Embryonic facial prominence (tissue), 1 donor: ENCODE data around the gene RFT1.
"Not testable (repeated sequence)": the region's sequence is repeated elsewhere in the genome, so short reads cannot be mapped to it uniquely, and the experiment has no call there.

Experiments
- DNase-seq: peaks from one replicate; pipeline ENCODE4 v3.0.0-alpha.2; 2016; ENCODE audit errors: extremely low spot score

Gene RFT1

GRCh38 chr3:53069422-53070068 lies 60.7 kb downstream of the RFT1 start:
- no peak for DNase-seq

- DNase-seq = no peak
Observed at GRCh38 chr3:53068176-53068575, 62.1 kb downstream of the RFT1 start.

GRCh38 chr3:53067567-53067966 lies 62.7 kb downstream of the RFT1 start:
- DNase-seq = no peak

GRCh38 chr3:53065841-53066480 lies 64.3 kb downstream of the RFT1 start:
- no peak for DNase-seq

GRCh38 chr3:53062905-53063304 lies 67.3 kb downstream of the RFT1 start:
- DNase-seq = no peak

GRCh38 chr3:53056442-53056841 lies 73.8 kb downstream of the RFT1 start:
- no peak for DNase-seq

GRCh38 chr3:53054233-53054632 lies 76.0 kb downstream of the RFT1 start:
- DNase-seq = not testable (repeated sequence)

- no peak for DNase-seq
Observed at GRCh38 chr3:53051929-53052328, 78.3 kb downstream of the RFT1 start.

GRCh38 chr3:53049987-53050386 lies 80.2 kb downstream of the RFT1 start:
- DNase-seq = no peak

- DNase-seq = no peak
Observed at GRCh38 chr3:53046171-53047170, 83.8 kb downstream of the RFT1 start.

- DNase-seq = no peak
Observed at GRCh38 chr3:53045518-53046170, 84.6 kb downstream of the RFT1 start, which contains the start of gene SFMBT1. Gene SFMBT1, minus strand, starts transcription at chr3:53046073. Its CDS starts 76,945 bp downstream, at chr3:52969128.

GRCh38 chr3:53044711-53045517 lies 85.3 kb downstream of the RFT1 start:
- no peak for DNase-seq

- DNase-seq = no peak
Observed at GRCh38 chr3:53044371-53044710, 85.9 kb downstream of the RFT1 start.

GRCh38 chr3:53043738-53044137 lies 86.5 kb downstream of the RFT1 start:
- no peak for DNase-seq

GRCh38 chr3:53042651-53043050 lies 87.6 kb downstream of the RFT1 start:
- DNase-seq = no peak

- no peak for DNase-seq
Observed at GRCh38 chr3:53040351-53040820, 89.8 kb downstream of the RFT1 start.

GRCh38 chr3:53039376-53039752 lies 90.9 kb downstream of the RFT1 start:
- DNase-seq = no peak

- DNase-seq = no peak
Observed at GRCh38 chr3:53038679-53039375, 91.4 kb downstream of the RFT1 start.
